GM12874 (cell line): ENCODE data around the gene PPP4R4.

Experiments used
- TF ChIP-seq, protein P1 (sequence below): IDR thresholded peaks from 2 replicates; pipeline ENCODE4 v1.5.1; 2011; ENCODE audit warnings: low read depth, mild to moderate bottlenecking, control low read depth, low read length, moderate library complexity; ENCODE audit not compliant: insufficient read depth

Gene PPP4R4

DNA sequence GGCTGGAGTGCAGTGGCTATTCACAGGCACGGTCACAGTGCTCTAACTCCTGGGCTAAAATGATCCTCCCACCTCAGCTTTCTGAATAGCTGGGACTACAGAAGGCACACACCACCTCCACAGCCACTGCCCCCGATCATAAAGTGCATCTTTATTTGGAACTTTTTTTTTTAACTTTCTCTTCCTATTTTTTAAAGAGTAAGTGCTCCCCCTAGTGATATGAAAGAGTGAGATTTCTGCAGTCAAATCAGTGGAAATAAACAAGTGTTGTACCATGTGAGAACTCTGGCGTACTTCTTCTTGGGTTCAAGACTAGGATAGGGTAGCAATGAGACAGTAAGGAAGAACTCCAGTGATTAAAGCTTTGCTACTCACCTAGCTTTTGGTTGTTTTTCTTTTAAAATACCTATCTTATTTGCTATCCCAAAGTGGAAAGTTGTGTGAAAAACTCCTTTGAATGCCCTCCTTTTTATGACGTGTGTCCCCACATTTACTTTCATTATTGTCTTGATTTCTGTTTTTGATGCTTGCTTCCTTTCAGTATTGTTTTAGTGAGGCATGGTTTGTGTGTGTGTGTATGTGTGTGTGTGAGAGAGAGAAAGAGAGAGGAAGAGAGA is 6.6 kb downstream of the PPP4R4 start:
- TF ChIP-seq, protein P1, sequence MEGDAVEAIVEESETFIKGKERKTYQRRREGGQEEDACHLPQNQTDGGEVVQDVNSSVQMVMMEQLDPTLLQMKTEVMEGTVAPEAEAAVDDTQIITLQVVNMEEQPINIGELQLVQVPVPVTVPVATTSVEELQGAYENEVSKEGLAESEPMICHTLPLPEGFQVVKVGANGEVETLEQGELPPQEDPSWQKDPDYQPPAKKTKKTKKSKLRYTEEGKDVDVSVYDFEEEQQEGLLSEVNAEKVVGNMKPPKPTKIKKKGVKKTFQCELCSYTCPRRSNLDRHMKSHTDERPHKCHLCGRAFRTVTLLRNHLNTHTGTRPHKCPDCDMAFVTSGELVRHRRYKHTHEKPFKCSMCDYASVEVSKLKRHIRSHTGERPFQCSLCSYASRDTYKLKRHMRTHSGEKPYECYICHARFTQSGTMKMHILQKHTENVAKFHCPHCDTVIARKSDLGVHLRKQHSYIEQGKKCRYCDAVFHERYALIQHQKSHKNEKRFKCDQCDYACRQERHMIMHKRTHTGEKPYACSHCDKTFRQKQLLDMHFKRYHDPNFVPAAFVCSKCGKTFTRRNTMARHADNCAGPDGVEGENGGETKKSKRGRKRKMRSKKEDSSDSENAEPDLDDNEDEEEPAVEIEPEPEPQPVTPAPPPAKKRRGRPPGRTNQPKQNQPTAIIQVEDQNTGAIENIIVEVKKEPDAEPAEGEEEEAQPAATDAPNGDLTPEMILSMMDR, result 0 out of 2 replicates have a peak, but pooled peaks have one; percentile 26

DNA sequence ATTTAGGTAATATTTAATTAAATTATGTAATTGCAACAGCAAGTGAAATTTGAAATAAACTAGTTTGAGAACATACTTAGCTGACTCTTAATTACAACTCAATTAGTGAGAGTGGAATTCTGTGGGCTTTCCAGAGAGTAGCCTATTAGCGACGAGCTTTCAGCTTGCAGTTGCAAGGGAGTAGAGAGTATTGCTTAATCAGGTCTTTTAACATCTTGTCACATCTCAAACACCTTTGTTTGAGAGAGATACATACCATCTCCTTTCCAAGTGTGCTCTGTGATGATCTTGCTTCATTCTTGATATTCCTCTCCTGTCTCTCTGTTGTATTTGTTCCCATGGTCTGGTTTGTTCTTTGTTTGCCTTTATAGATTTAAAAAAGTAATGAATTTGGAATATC is 7.7 kb downstream of the PPP4R4 start:
- TF ChIP-seq, protein P1, result no peak

DNA sequence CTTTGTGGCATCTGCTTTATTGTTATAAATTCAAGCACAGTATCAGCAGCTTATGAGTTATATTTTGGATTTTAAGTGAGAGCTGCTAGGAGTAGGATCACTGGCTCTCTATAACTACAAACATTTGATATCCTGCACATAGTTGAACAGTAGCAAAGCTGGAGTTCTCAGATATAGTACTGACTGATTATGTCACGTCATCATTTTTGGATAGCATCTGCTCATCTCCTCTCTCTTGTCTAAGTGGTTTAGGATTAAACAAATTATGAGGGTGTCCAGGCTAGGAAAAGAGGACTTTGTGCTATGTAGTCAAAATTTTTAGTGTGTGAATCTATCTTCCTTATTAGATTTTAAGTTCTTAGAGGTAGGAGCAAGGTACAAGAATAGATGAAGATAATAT is 18.4 kb downstream of the PPP4R4 start:
- TF ChIP-seq, protein P1, result no peak

DNA sequence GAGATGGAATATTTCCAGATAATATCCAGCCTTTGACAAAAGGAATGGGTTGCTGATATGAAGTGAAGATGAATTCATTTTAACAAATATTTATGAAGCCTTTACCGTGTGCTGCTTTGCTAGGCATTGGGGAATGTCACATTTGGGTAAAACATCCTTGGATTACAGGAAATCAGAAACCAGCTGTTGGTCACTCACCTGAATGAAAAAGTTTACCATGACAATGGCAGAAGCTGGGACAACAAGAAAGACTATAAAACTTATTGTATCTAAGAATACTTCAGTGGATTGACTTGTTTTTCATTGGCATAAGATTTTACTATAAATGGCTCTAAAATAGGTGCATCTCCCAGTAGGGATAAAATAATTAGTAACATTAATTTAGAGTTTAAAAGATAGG is 19.7 kb downstream of the PPP4R4 start:
- TF ChIP-seq, protein P1, result no peak

DNA sequence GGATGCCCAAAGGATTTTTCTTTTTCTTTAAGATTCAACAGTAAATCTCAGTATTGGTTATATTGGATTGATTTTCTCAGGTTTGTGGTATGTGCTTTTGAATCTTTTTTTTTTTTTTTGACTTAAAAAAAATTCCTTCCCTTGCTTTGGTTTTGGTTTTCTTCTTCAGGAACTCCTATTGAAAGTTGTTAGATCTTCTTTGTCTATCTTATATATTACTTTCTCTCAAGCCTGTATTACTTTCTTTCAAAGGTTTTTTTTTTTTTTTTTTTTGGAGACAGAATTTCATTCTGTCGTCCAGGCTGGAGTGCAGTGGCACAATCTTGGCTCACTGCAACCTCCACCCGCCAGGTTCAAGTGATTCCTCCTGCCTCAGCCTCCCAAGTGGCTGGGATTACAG is 21.9 kb downstream of the PPP4R4 start:
- TF ChIP-seq, protein P1, result no peak

DNA sequence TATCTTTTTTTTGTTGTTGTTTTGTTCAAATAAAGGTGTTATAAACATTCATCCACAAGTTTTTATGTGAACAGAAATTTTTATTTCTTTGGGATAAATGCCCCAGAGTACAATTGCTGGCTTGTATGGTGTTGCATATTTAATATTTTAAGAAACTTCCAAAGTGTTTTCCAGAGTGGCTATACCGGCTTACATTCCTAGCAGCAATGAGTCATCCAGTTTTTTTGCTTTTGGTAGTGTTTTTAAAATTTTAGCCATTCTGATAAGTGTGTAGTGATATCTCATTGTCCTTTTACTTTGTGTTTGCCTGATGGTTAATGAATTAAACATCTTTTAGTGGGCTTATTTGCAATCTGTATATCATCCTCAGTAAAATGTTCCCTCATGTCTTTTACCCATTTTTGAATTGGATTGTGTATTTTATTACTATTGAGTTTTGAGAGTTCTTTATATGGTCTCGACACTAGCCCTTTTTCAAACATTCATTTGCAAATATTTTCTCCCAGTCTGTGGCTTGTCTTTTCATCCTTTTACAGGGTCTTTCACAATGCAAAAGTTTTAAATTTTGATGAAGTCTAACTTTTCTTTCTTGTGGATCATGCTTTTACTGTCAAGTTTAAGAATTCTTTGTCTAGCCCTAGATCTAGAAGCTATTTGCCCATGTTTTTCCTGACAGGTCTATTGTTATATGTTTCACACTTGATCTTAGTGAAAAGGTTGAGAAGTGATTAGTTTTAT is 29.5 kb downstream of the PPP4R4 start:
- TF ChIP-seq, protein P1, result no peak

DNA sequence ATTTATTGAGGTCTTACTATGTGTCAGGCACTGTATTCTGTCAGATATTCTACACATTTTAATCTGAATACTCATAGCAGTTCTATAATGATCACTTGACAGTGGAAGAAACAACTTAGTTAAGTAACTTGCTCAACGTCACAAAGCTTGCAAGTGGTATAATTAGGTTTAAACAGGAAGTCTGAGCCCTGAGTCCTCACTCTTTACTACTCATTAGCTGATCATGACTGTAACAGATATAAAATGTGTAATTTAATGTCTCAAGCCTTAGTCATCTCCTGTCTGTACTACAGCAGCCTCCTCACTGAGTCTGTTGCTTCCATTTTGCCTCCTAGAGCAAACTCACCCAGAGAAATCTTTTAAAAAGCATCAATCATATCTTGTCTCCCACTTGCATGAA is 38.9 kb downstream of the PPP4R4 start:
- TF ChIP-seq, protein P1, result no peak
